GM23338 (cell line): ENCODE measurements around the gene UCK1. TPM values are rescaled to one million over a fixed set of nuclear protein-coding genes. Genes with fewer than 3 reads are reported as not detected.

ENCODE experiments used
- ATAC-seq: fragments of 200-7000 bp; cut with Tn5 transposase; 3 replicates; pipeline ENCODE4 v1.9.1; 2020
- DNase-seq: peaks from one replicate; pipeline ENCODE4 v3.0.0-alpha.2; 2015; ENCODE audit warnings: low spot score
- H2AFZ ChIP-seq: fragments of 200-600 bp; sonication (generic); 2 replicates; pipeline ENCODE4 v1.8.0; 2016; ENCODE audit warnings: antibody characterized with exemption, mild to moderate bottlenecking, moderate library complexity
- H3F3A ChIP-seq: fragments of 200-600 bp; sonication (generic); replicated peaks from 2 replicates; pipeline ENCODE4 v1.8.0; 2017; ENCODE audit warnings: antibody characterized with exemption, mixed run types, low read depth
- H3K27ac ChIP-seq: fragments of 200-600 bp; sonication (generic); 2 replicates; pipeline ENCODE4 v1.6.1; 2016; ENCODE audit warnings: low read depth
- H3K27me3 ChIP-seq: fragments of 200-600 bp; sonication (generic); 2 replicates; pipeline ENCODE4 v1.8.0; 2016; ENCODE audit warnings: mild to moderate bottlenecking, mixed run types, moderate library complexity; ENCODE audit not compliant: insufficient read depth
- H3K36me3 ChIP-seq: fragments of 200-600 bp; sonication (generic); 2 replicates; pipeline ENCODE4 v1.8.0; 2016; ENCODE audit warnings: mild to moderate bottlenecking; ENCODE audit not compliant: insufficient read depth
- H3K4me1 ChIP-seq: fragments of 200-600 bp; sonication (generic); 2 replicates; pipeline ENCODE4 v1.8.0; 2016; ENCODE audit warnings: mild to moderate bottlenecking, moderate library complexity; ENCODE audit not compliant: insufficient read depth
- H3K4me2 ChIP-seq: fragments of 200-600 bp; sonication (generic); 2 replicates; pipeline ENCODE4 v1.7.1; 2017; ENCODE audit warnings: mixed run types
- H3K4me3 ChIP-seq: fragments of 200-600 bp; sonication (generic); 2 replicates; pipeline ENCODE4 v1.6.1; 2016; ENCODE audit warnings: mixed run types
- H3K79me2 ChIP-seq: fragments of 200-600 bp; sonication (generic); replicated peaks from 2 replicates; pipeline ENCODE4 v1.8.0; 2017; ENCODE audit warnings: mild to moderate bottlenecking; ENCODE audit not compliant: insufficient read depth
- H3K9me2 ChIP-seq: fragments of 200-600 bp; sonication (generic); 2 replicates; pipeline ENCODE4 v1.8.0; 2017; ENCODE audit not compliant: insufficient read depth
- H4K20me1 ChIP-seq: fragments of 200-600 bp; sonication (generic); replicated peaks from 2 replicates; pipeline ENCODE4 v1.8.0; 2017; ENCODE audit warnings: mild to moderate bottlenecking; ENCODE audit not compliant: insufficient read depth
- H3K27ac Mint-ChIP-seq: 2 replicates; pipeline ENCODE4 v1.8.0; 2020; ENCODE audit warnings: inconsistent platforms, mild to moderate bottlenecking, moderate library complexity, mixed read lengths
- H3K27me3 Mint-ChIP-seq: 3 replicates; pipeline ENCODE4 v1.8.0; 2022; ENCODE audit warnings: low read depth, mild to moderate bottlenecking, moderate library complexity, mixed read lengths, inconsistent platforms; ENCODE audit not compliant: insufficient read depth, poor library complexity
- H3K36me3 Mint-ChIP-seq: 3 replicates; pipeline ENCODE4 v1.8.0; 2021; ENCODE audit warnings: low read depth, mild to moderate bottlenecking, inconsistent platforms, moderate library complexity, mixed read lengths
- H3K4me1 Mint-ChIP-seq: 3 replicates; pipeline ENCODE4 v1.8.0; 2020; ENCODE audit warnings: mild to moderate bottlenecking, inconsistent platforms, mixed read lengths
- H3K4me3 Mint-ChIP-seq: 3 replicates; pipeline ENCODE4 v1.8.0; 2021; ENCODE audit warnings: moderate library complexity, mild to moderate bottlenecking, inconsistent platforms, mixed read lengths
- H3K9me3 Mint-ChIP-seq: 3 replicates; pipeline ENCODE4 v1.8.0; 2020; ENCODE audit warnings: moderate library complexity, mild to moderate bottlenecking, inconsistent platforms, mixed read lengths
- CREB1 ChIP-seq: fragments of 250-450 bp; sonication (Bioruptor Pico); IDR thresholded peaks from 2 replicates; pipeline ENCODE4 v1.5.0; 2020; ENCODE audit warnings: low read depth, mild to moderate bottlenecking, moderate library complexity
- CTCF ChIP-seq, 2 experiments: fragments of 200-600 bp in 1 of 2; sonication (generic) in 1 of 2; conservative IDR thresholded peaks; 2 replicates each; pipeline versions ENCODE4 v1.5.1 to v1.6.1; 2016 to 2017; ENCODE audit warnings: antibody characterized with exemption in 2 of 2, low read depth in 2 of 2, mild to moderate bottlenecking in 2 of 2, moderate library complexity in 1 of 2
- EZH2 ChIP-seq: fragments of 200-600 bp; sonication (generic); IDR thresholded peaks from one replicate; pipeline ENCODE4 v1.8.0; 2017; ENCODE audit warnings: antibody characterized with exemption, mild to moderate bottlenecking, low read depth; ENCODE audit not compliant: unreplicated experiment
- JUNB ChIP-seq: IDR thresholded peaks from one replicate; pipeline ENCODE4 v1.6.1; 2016; ENCODE audit warnings: antibody characterized with exemption; ENCODE audit not compliant: unreplicated experiment
- NANOG ChIP-seq: IDR thresholded peaks from 2 replicates; pipeline ENCODE4 v1.6.1; 2016; ENCODE audit warnings: antibody characterized with exemption, borderline replicate concordance
- POLR2AphosphoS5 ChIP-seq: IDR thresholded peaks from 2 replicates; pipeline ENCODE4 v1.6.1; 2016; ENCODE audit warnings: antibody characterized with exemption, low read depth
- REST ChIP-seq: IDR thresholded peaks from one replicate; pipeline ENCODE4 v1.6.1; 2018; ENCODE audit warnings: antibody characterized with exemption; ENCODE audit not compliant: unreplicated experiment
- ZNF114 ChIP-seq: fragments of 250-450 bp; sonication (Bioruptor Pico); IDR thresholded peaks from 2 replicates; pipeline ENCODE4 v1.5.0; 2020; ENCODE audit warnings: mild to moderate bottlenecking, moderate library complexity
- ZNF331 ChIP-seq: fragments of 250-450 bp; sonication (Bioruptor Pico); IDR thresholded peaks from 2 replicates; pipeline ENCODE4 v1.5.0; 2020; ENCODE audit warnings: low read depth, mild to moderate bottlenecking, moderate library complexity
- polyA plus RNA-seq: library from polyadenylated mRNA; unstranded; fragments of >200 nt; fragmentation: Nextera tagmentation; extraction: Ambion mirVana; gene quantifications from 2 replicates; pipeline ENCODE4 v1.2.1, GENCODE V29; 2016
- total RNA-seq: library from RNA; depleted of rRNA; stranded (reverse); fragments of >200 nt; shearing (Covaris generic); gene quantifications from 2 replicates; pipeline ENCODE4 v1.2.3, GENCODE V29; 2014

Gene UCK1
- total and polyA plus RNA-seq, 2 experiments from 2014 or later, result 23.4 to 35.9 TPM

DNA sequence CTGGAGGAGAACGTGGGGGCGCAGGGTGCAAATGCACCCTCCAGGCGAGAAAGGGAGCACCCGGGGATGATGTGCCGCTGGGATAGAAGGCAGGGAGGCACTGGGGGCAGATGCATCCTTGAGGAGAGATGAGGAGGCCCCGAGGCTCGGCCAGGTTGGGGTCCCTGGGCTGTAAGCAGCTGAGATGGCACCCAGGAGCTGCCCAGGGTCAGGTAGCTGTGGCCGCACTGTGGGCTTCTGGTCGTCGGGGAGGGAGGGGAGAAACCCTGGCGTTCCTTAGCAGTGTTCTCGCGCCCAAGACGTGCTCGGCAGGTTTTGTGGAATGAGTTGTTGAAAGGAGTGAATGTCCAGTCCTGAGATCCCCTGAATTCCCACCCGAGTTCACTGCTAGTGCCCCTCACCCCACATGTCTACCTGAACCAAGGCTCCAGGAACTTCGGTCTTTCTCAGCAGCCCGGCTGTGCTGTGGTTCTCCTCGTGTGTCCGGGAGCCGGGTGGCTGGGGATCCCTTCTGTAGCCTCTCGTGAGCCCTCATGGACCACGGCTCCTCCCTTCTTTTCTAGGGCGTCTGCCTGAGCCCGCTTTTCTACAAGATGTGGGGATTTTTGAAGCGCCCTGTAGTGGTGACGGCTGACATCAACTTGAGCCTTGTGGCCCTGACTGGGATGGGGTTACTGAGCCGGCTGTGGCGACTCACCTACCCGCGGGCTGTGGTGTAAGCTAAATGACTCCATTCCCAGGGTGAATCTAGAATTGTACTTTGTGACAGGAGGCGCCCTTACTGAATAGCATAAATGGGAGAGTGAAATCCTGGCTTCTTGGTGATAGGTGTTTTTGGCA lies 27.2 kb downstream of the UCK1 start:
- peak overlapping the region; percentile 85 for H3K4me3 Mint-ChIP-seq
- Histone ChIP-seq H3K4me3 (peak overlapping the region; percentile 98), H3F3A (peaks cover 40% of the 10 kb centered on the region), H2AFZ (peak overlapping the region; percentile 97), H3K79me2 (peaks cover 6% of the 10 kb centered on the region), H3K27me3 (no peaks in the 10 kb centered on the region; the same call in 1 of the 2 replicates), H4K20me1 (peaks cover 4% of the 10 kb centered on the region), H3K36me3 (peaks cover 9% of the 10 kb centered on the region; the same call in 1 of the 2 replicates), H3K4me2 (peak overlapping the region; percentile 91), H3K27ac (no peak overlapping the region), H3K4me1 (peaks cover 9% of the 10 kb centered on the region; the same call in 1 of the 2 replicates), H3K9me2 (no peaks in the 10 kb centered on the region)
- H3K27me3 Mint-ChIP-seq, result peaks cover 33% of the 10 kb centered on the region
- no peaks in the 10 kb centered on the region for H3K9me3 Mint-ChIP-seq
- ATAC-seq (peak; percentile 27), DNase-seq (peak; percentile 65)
- peaks cover 37% of the 10 kb centered on the region for H3K36me3 Mint-ChIP-seq
- TF ChIP-seq ZNF331 (CRISPR knock-in tag), result no peak
- TF ChIP-seq EZH2, result no peak
- no peak for TF ChIP-seq JUNB
- TF ChIP-seq NANOG, result no peak
- TF ChIP-seq CREB1 (CRISPR knock-in tag), result no peak
- TF ChIP-seq CTCF (conservative IDR thresholded peaks at IDR 0.05; ENCODE audit: low read depth in 2 of 2), result peak in 1 of 2 experiments; percentile 24; a peak in 1 of 4 replicates
- peaks cover 21% of the 10 kb centered on the region for H3K4me1 Mint-ChIP-seq
- no peak overlapping the region for H3K27ac Mint-ChIP-seq

- Histone ChIP-seq H2AFZ (peak within 1 kb of the TSS; percentile 97), H3K9me2 (no peaks in the 10 kb centered on the region), H3K4me3 (peak within 1 kb of the TSS; percentile 98), H3K79me2 (peaks cover 6% of the 10 kb centered on the region), H4K20me1 (peaks cover 4% of the 10 kb centered on the region), H3K4me1 (peaks cover 9% of the 10 kb centered on the region; the same call in 1 of the 2 replicates), H3K36me3 (peaks cover 15% of the 10 kb centered on the region), H3K4me2 (peak within 1 kb of the TSS; percentile 91), H3K27me3 (no peaks in the 10 kb centered on the region; the same call in 1 of the 2 replicates), H3F3A (peaks cover 42% of the 10 kb centered on the region), H3K27ac (peak within 1 kb of the TSS; percentile 84)
- DNase-seq (peak; percentile 92), ATAC-seq (peak; percentile 69)
- peaks cover 45% of the 10 kb centered on the region for H3K36me3 Mint-ChIP-seq
- 0 out of 2 replicates have a peak within 1 kb of the TSS, but pooled peaks have one; percentile 36 for H3K27ac Mint-ChIP-seq
- H3K27me3 Mint-ChIP-seq, result peaks cover 33% of the 10 kb centered on the region
- H3K9me3 Mint-ChIP-seq, result no peaks in the 10 kb centered on the region
- peaks cover 21% of the 10 kb centered on the region for H3K4me1 Mint-ChIP-seq
- peak within 1 kb of the TSS; percentile 85 for H3K4me3 Mint-ChIP-seq
- peak; percentile 80 for TF ChIP-seq POLR2AphosphoS5
- no peak for TF ChIP-seq ZNF114 (CRISPR knock-in tag)
- no peak for TF ChIP-seq REST
- no peak for TF ChIP-seq CTCF (conservative IDR thresholded peaks at IDR 0.05; ENCODE audit: low read depth in 2 of 2)
- TF ChIP-seq NANOG, result no peak
- TF ChIP-seq JUNB, result no peak
- TF ChIP-seq CREB1 (CRISPR knock-in tag), result peak; percentile 63
- no peak for TF ChIP-seq EZH2
Observed at GRCh38 chr9:131502781-131503625, 28.1 kb downstream of the UCK1 start, which contains the start of gene POMT1. Gene POMT1 (plus strand): TSS chr9:131502918. CDS start chr9:131504219, 1,301 bp downstream.
